HepG2 (cell line): ENCODE measurements around the gene CCNH.

Experiments used
- FOXK2 ChIP-seq: fragments of 450-650 bp; IDR thresholded peaks from 2 replicates; pipeline ENCODE4 v1.6.1; 2016
- MYC ChIP-seq: sonication (generic); formaldehyde crosslinking; IDR thresholded peaks from 2 replicates; pipeline ENCODE4 v1.9.0; 2021; ENCODE audit warnings: missing genetic modification reagents, borderline replicate concordance
- SIX1 ChIP-seq: sonication (generic); formaldehyde crosslinking; IDR thresholded peaks from 2 replicates; pipeline ENCODE4 v1.4.0; 2020; ENCODE audit warnings: missing genetic modification reagents, borderline replicate concordance
- SMAD9 ChIP-seq: sonication (generic); formaldehyde crosslinking; IDR thresholded peaks from 2 replicates; pipeline ENCODE4 v1.5.1; 2020; ENCODE audit warnings: mild to moderate bottlenecking, missing genetic modification reagents
- ZBTB40 ChIP-seq, 2 experiments: fragments of 450-650 bp in 1 of 2; sonication (generic) in 1 of 2; formaldehyde crosslinking in 1 of 2; IDR thresholded peaks; 2 replicates each; pipeline versions ENCODE4 v1.6.1 to v1.8.0; 2016 to 2022; ENCODE audit warnings: antibody characterized with exemption in 1 of 2, mild to moderate bottlenecking in 1 of 2, missing genetic modification reagents in 1 of 2
- ZFX ChIP-seq: sonication (generic); formaldehyde crosslinking; IDR thresholded peaks from 2 replicates; pipeline ENCODE4 v1.4.0; 2020; ENCODE audit warnings: mild to moderate bottlenecking, low read depth, missing genetic modification reagents, moderate library complexity
- TF ChIP-seq, protein P1 (sequence below): sonication (generic); formaldehyde crosslinking; IDR thresholded peaks from 2 replicates; pipeline ENCODE4 v1.5.0; 2020; ENCODE audit warnings: mild to moderate bottlenecking, missing genetic modification reagents, moderate library complexity

DNA sequence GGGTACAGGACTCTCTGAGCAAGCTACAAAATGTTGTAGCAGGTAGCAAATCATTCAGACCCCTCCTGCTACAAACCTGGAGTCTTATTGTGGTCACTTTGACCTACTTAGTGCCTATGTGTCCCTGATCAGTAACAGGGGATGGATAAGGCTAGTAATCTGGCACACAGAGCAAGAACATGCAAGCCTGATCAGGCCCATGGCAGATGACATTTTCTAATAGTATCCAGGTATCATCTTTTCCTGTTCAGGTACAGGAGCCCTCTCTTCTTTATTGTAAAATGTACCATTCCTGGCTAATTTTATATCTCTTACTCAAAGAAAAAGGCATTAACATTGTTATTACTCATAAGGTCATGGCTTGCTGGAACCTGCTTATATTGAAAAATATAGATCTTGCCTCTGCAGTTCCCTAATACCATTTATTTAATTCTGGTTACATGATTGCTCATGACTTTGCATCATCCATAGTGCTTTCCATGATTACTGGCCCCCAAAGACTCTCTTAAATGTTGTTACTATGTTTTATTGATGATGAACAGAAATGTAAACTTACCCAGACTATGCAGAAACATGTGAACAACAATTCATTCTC lies 18.2 kb upstream of the CCNH start:
- TF ChIP-seq MYC (no peak), ZBTB40 (IDR thresholded peaks at IDR 0.05) (no peak), ZBTB40 (CRISPR knock-in tag; IDR thresholded peaks at IDR 0.05) (no peak), SIX1 (CRISPR knock-in tag) (no peak), SMAD9 (CRISPR knock-in tag) (no peak), ZFX (CRISPR knock-in tag) (no peak), FOXK2 (no peak)
- TF ChIP-seq, protein P1, sequence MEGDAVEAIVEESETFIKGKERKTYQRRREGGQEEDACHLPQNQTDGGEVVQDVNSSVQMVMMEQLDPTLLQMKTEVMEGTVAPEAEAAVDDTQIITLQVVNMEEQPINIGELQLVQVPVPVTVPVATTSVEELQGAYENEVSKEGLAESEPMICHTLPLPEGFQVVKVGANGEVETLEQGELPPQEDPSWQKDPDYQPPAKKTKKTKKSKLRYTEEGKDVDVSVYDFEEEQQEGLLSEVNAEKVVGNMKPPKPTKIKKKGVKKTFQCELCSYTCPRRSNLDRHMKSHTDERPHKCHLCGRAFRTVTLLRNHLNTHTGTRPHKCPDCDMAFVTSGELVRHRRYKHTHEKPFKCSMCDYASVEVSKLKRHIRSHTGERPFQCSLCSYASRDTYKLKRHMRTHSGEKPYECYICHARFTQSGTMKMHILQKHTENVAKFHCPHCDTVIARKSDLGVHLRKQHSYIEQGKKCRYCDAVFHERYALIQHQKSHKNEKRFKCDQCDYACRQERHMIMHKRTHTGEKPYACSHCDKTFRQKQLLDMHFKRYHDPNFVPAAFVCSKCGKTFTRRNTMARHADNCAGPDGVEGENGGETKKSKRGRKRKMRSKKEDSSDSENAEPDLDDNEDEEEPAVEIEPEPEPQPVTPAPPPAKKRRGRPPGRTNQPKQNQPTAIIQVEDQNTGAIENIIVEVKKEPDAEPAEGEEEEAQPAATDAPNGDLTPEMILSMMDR (CRISPR knock-in tag), result no peak
